Kidney (tissue), 14 donors: ENCODE results near the gene ZNF664. TPM values are rescaled to one million over a fixed set of nuclear protein-coding genes. Genes with fewer than 3 reads are reported as not detected.

Experiments
- DNase-seq, 5 donors: peaks; one replicate each; pipeline ENCODE4 v3.0.0-alpha.2; 2013 to 2020
- FAIRE-seq: peaks from 2 replicates; lab custom pipeline; 2012; peaks lifted over from hg19 to GRCh38; lab: Jason Lieb, UNC
- H3K27ac ChIP-seq, 2 donors: one replicate each; pipeline ENCODE4 v1.7.0; 2013; ENCODE audit warnings: low read depth in 2 of 2, low read length in 2 of 2, inconsistent platforms in 1 of 2
- H3K27me3 ChIP-seq: one replicate; pipeline ENCODE4 v1.7.1; 2013; ENCODE audit warnings: low read length, inconsistent platforms; ENCODE audit not compliant: control insufficient read depth, insufficient read depth
- H3K36me3 ChIP-seq, 3 donors: one replicate each; pipeline versions ENCODE4 v1.7.0 to v1.7.1; 2013; ENCODE audit warnings: low read length in 3 of 3, control low read depth in 1 of 3, inconsistent platforms in 1 of 3; ENCODE audit not compliant: insufficient read depth in 3 of 3, control insufficient read depth in 2 of 3
- H3K4me1 ChIP-seq, 3 donors: one replicate each; pipeline versions ENCODE4 v1.7.0 to v1.7.1; 2013; ENCODE audit warnings: low read length in 3 of 3, inconsistent platforms in 1 of 3, low read depth in 1 of 3; ENCODE audit not compliant: control insufficient read depth in 2 of 3, insufficient read depth in 2 of 3
- H3K4me3 ChIP-seq, 3 donors: one replicate each; pipeline versions ENCODE4 v1.7.0 to v1.8.1; 2013; ENCODE audit warnings: low read length in 3 of 3, control low read depth in 1 of 3, inconsistent platforms in 1 of 3
- H3K9ac ChIP-seq, 3 donors: one replicate each; pipeline versions ENCODE4 v1.7.0 to v1.7.1; 2013; ENCODE audit warnings: low read length in 3 of 3, control low read depth in 1 of 3, inconsistent platforms in 1 of 3
- H3K9me3 ChIP-seq, 3 donors: one replicate each; pipeline versions ENCODE4 v1.7.0 to v1.7.1; 2013; ENCODE audit warnings: low read length in 3 of 3, control low read depth in 1 of 3, inconsistent platforms in 1 of 3; ENCODE audit not compliant: control insufficient read depth in 2 of 3, insufficient read depth in 1 of 3
- intact Hi-C: fragments of 100-400 bp; cut with DNase I; formaldehyde crosslinking; loops from one replicate; pipeline ENCODE4 v1.11.1; 2022
- polyA plus RNA-seq: library from polyadenylated mRNA; stranded (reverse); fragments of 350-450 nt; fragmentation: Illumina TruSeq; extraction: RNeasy Lipid Tissue Mini Kit (QIAGEN cat#74804); gene quantifications from one replicate; pipeline ENCODE4 v1.2.3, GENCODE V29; 2014; ENCODE audit warnings: low read depth, low replicate concordance; ENCODE audit not compliant: insufficient read depth
- total RNA-seq: library from RNA; stranded (reverse); fragmentation: NEBNext Ultra II Directional; extraction: Animal tissue kit (Norgen Biotek cat#: 25700); gene quantifications from one replicate; pipeline ENCODE4 v1.2.1, GENCODE V29; 2021
- TF ChIP-seq, protein P1 (sequence below): IDR thresholded peaks from 3 replicates; pipeline ENCODE4 v1.5.1; 2012; ENCODE audit warnings: mild to moderate bottlenecking, moderate library complexity, borderline replicate concordance; ENCODE audit not compliant: insufficient read depth; ENCODE audit errors: extremely low read depth
- donor health status: control.
- donor health status: control.
- donor health status: control.
- donor health status: control.
- donor health status: control.
- donor health status: DM: yes; HTN: yes; CAD: no.
- donor health status: Normal renal cell carcinoma (clear cell type).

Gene ZNF664
- total and polyA plus RNA-seq, 2 donors from 2014 or later, result 44.9 to 104 TPM

DNA sequence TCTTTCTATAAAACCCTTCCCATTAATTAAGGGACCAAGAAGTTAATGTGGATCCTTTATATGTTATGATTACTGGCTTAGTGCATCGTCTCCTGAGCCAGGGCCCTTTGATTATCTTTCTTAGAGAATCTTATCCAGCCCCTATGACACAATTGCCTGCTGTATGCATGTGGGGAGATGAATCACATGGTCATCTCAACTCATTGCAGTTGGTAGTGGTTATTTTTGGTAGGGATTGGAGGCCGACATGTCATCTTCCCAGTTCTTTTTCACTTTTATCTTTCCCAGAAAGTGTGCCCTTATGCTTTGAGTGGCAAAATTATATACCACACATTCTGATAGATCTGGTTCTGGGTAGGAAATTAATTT, 26.0 kb downstream of the ZNF664 start:
- no peaks in the 10 kb centered on the region for H3K27me3 ChIP-seq

DNA sequence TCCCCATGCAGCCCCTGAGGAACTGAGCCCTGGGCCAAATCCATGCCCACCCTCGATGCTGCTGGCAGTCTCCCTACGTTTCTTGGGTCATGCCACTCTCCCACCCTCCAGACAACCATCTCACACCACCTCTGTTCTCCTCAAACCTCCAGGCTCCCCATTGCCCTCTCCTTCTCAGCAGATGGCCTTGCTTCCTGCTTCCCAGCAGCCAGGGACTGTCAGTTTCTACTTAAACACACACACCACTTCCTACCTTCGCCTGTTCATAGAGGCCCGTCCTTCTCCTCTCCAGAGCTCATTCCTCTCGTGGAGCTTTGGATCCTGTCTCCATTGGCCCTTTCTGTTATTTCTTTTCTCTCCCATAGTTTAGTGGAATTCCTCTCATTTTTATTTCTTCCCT, 27.1 kb downstream of the ZNF664 start:
- H3K4me3 ChIP-seq, result no peak overlapping the region
- H3K27ac ChIP-seq, result no peak overlapping the region
- FAIRE-seq (no peak), DNase-seq (no peak)
- no peaks in the 10 kb centered on the region for H3K27me3 ChIP-seq
- H3K9ac ChIP-seq, result no peak overlapping the region
- TF ChIP-seq, protein P1, sequence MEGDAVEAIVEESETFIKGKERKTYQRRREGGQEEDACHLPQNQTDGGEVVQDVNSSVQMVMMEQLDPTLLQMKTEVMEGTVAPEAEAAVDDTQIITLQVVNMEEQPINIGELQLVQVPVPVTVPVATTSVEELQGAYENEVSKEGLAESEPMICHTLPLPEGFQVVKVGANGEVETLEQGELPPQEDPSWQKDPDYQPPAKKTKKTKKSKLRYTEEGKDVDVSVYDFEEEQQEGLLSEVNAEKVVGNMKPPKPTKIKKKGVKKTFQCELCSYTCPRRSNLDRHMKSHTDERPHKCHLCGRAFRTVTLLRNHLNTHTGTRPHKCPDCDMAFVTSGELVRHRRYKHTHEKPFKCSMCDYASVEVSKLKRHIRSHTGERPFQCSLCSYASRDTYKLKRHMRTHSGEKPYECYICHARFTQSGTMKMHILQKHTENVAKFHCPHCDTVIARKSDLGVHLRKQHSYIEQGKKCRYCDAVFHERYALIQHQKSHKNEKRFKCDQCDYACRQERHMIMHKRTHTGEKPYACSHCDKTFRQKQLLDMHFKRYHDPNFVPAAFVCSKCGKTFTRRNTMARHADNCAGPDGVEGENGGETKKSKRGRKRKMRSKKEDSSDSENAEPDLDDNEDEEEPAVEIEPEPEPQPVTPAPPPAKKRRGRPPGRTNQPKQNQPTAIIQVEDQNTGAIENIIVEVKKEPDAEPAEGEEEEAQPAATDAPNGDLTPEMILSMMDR, result no peak
- H3K9me3 ChIP-seq, result no peaks in the 10 kb centered on the region
- intact Hi-C loops, result no loop called here
- peaks cover 2 to 30% (median 14%) of the 10 kb centered on the region in 3 donors for H3K36me3 ChIP-seq
- H3K4me1 ChIP-seq, result peaks cover 0 to 2% (median 0%) of the 10 kb centered on the region in 3 donors

More for the DNA sequence above, 26.0 kb downstream of the ZNF664 start:
- TF ChIP-seq, protein P1, result no peak
- Histone ChIP-seq H3K9me3 (no peaks in the 10 kb centered on the region), H3K9ac (no peak overlapping the region), H3K4me3 (no peak overlapping the region), H3K36me3 (peaks cover 2 to 23% (median 17%) of the 10 kb centered on the region in 3 donors), H3K27ac (no peak overlapping the region), H3K4me1 (no peaks in the 10 kb centered on the region)
- no peak for FAIRE-seq
- intact Hi-C loops, result no loop called here
- no peak for DNase-seq

DNA sequence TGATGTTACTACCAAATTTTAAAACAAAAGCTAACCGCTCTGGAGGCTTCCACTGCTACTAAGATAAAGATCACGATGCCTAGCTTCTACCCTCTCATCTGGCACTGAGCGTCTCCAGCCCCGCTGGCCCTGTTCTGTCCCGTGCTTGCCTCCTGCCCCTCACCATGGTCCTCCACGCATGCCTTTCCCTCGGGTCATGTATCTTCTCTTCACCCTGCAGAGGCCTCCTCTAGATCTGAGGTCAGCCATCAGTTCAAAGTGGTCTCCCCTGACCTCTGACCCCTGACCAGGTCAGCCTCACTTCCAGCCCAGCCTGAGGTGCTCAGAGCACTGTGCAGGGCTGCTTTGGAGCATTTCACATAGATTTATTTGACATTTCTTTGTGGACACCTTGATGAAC, 28.3 kb downstream of the ZNF664 start:
- no peaks in the 10 kb centered on the region for H3K27me3 ChIP-seq
- intact Hi-C loops, result no loop called here
- H3K27ac ChIP-seq, result no peak overlapping the region
- H3K4me3 ChIP-seq, result no peak overlapping the region
- DNase-seq, result no peak
- peaks cover 2 to 30% (median 14%) of the 10 kb centered on the region in 3 donors for H3K36me3 ChIP-seq
- no peak overlapping the region for H3K9ac ChIP-seq
- H3K9me3 ChIP-seq, result no peaks in the 10 kb centered on the region
- FAIRE-seq, result no peak
- H3K4me1 ChIP-seq, result peaks cover 0 to 8% (median 1%) of the 10 kb centered on the region in 3 donors
- TF ChIP-seq, protein P1, result no peak
